Measurements from ENCODE around the gene MMP7. TPM values are rescaled to one million over a fixed set of nuclear protein-coding genes. Genes with fewer than 3 reads are reported as not detected.

The MMP7 gene
- total RNA-seq, 4 donors from 2014 or later = 1.1 TPM; not detected in 3

DNA sequence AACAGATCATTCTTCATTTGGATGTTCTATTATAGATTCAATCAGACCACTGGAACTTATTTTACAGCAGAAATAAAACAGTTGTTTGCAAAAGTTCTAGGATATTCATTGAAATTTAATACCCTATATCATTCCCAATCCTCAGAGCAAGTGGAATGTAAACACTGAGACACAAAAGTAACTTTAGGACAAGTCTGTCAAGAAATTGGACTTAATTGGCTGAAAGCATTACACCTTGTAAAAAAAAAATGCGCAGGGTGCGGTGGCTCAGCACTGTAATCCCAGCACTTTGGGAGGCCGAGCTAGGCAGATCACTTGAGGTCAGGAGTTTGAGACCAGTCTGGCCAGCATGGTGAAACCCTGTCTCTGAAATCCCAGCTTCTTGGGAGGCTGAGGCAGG is 48.1 kb downstream of the MMP7 start:
- TF ChIP-seq, protein P1, sequence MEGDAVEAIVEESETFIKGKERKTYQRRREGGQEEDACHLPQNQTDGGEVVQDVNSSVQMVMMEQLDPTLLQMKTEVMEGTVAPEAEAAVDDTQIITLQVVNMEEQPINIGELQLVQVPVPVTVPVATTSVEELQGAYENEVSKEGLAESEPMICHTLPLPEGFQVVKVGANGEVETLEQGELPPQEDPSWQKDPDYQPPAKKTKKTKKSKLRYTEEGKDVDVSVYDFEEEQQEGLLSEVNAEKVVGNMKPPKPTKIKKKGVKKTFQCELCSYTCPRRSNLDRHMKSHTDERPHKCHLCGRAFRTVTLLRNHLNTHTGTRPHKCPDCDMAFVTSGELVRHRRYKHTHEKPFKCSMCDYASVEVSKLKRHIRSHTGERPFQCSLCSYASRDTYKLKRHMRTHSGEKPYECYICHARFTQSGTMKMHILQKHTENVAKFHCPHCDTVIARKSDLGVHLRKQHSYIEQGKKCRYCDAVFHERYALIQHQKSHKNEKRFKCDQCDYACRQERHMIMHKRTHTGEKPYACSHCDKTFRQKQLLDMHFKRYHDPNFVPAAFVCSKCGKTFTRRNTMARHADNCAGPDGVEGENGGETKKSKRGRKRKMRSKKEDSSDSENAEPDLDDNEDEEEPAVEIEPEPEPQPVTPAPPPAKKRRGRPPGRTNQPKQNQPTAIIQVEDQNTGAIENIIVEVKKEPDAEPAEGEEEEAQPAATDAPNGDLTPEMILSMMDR (IDR thresholded peaks at IDR 0.05) = no peak
- no peaks in the 10 kb centered on the region for H3K27me3 ChIP-seq
- no peaks in the 10 kb centered on the region for H3K4me1 ChIP-seq
- H3K36me3 ChIP-seq = no peaks in the 10 kb centered on the region
- H3K27ac ChIP-seq = no peak overlapping the region
- H3K9me3 ChIP-seq = no peaks in the 10 kb centered on the region
- H3K4me3 ChIP-seq = no peak overlapping the region
- no peak for DNase-seq

DNA sequence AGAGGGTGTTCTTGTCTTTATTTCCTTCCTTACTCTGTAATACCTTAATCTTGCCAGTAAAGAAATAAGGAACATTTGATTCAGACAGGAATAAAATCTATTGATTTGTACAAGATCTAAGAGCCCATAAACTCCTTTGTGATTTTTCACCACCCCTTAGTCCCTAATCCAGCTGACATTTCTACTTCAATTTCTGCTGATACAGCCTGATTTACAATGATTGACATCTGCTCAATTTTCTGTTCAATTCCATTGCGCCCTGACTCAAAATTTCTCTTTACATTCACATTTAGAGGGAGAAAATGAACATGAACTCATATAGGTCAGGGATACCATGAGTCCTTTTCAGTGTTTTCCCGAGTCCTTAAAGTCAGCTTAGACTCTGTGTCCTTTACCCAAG is 50.8 kb downstream of the MMP7 start:
- H3K27ac ChIP-seq = no peak overlapping the region
- H3K9me3 ChIP-seq = no peaks in the 10 kb centered on the region
- no peaks in the 10 kb centered on the region for H3K36me3 ChIP-seq
- TF ChIP-seq, protein P1 (IDR thresholded peaks at IDR 0.05) = no peak
- TF ChIP-seq POLR2A (IDR thresholded peaks at IDR 0.05) = no peak
- DNase-seq = no peak
- H3K27me3 ChIP-seq = no peaks in the 10 kb centered on the region
- peaks cover 0 to 15% (median 2%) of the 10 kb centered on the region in 4 donors for H3K4me1 ChIP-seq
- no peak overlapping the region for H3K4me3 ChIP-seq

DNA sequence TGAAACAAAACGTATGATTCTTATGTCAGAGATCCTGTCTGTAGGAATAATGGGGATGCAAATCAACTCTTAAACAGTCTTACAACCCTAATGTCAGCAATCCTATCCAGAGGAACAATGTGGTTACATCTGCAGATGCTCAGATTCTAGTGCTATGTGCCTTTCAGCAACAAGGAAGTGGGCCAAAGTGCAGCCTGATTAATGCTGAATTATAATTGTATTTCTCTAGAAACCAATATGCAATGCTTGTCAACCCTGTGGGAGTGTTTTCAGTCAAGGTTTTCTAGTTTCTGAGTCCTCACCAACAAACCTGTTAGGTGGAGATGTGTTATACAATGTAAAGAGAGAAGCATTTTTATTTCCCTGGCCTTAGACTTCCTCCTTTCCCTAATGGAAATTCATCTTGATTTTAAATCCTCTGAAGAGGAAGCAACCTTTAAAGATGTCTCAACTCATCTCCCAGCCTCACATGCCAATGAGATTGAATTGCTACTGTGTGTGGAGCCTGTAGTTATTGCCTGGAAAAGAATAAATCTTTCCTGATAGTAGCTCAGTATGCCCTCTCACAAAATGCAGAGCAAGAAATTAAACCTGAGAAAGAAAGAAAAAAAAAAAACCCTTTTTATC is 51.8 kb downstream of the MMP7 start:
- Histone ChIP-seq H3K36me3 (no peaks in the 10 kb centered on the region), H3K4me3 (no peak overlapping the region), H3K9me3 (no peaks in the 10 kb centered on the region), H3K27ac (no peak overlapping the region), H3K4me1 (peaks cover 0 to 15% (median 4%) of the 10 kb centered on the region in 4 donors), H3K27me3 (no peaks in the 10 kb centered on the region)
- no peak for TF ChIP-seq POLR2A (IDR thresholded peaks at IDR 0.05)
- TF ChIP-seq, protein P1 (IDR thresholded peaks at IDR 0.05) = no peak
- DNase-seq = no peak

DNA sequence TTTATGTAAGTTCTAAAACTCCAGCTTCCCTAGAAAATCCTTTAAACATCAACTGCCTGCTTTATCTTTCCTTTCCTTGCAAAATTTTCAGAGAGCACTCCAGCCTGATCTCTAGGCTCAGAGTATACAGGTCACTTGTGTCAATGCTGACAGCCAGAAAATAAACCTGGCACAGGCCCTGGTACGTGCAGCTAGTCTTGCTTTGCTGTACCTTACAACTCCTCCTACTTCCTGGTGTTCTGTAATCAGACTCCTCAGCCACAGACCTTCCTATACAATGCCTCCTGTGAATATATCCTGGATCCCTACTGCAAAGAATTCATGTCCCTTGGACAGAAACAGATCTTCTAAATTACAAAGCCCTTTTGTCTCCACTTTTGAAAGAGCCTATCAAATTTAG is 53.7 kb downstream of the MMP7 start:
- Histone ChIP-seq H3K27ac (peak overlapping the region in 3 of 4 donors; percentile 9 to 56 (median 43)), H3K9me3 (no peaks in the 10 kb centered on the region), H3K36me3 (no peaks in the 10 kb centered on the region), H3K4me1 (peaks cover 0 to 15% (median 4%) of the 10 kb centered on the region in 4 donors), H3K27me3 (no peaks in the 10 kb centered on the region), H3K4me3 (no peak overlapping the region)
- no peak for TF ChIP-seq POLR2A (IDR thresholded peaks at IDR 0.05)
- TF ChIP-seq, protein P1 (IDR thresholded peaks at IDR 0.05) = no peak
- DNase-seq = peak in 2 of 3 donors; percentile 63 to 83

DNA sequence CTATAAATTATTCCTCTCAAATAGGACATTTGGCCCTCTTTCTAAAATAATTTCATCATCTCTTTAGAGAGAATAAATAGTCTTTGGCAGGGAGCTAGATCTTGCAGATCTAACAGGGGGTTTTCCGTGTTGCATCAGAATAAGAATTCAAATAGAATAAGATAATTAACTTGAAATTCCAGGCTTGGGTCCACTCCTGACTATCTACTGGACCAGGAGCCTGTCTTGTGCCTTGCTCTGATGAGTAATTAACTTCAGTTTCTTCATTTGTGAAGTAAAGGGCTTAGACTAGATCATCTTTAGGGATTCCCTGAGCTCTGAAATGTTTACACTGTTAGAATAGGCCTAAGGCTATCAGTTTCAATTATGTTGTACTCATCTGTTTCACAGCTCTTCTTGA is 54.5 kb downstream of the MMP7 start:
- Histone ChIP-seq H3K27ac (peak overlapping the region in 2 of 4 donors; percentile 4 to 43), H3K9me3 (no peaks in the 10 kb centered on the region), H3K4me3 (no peak overlapping the region), H3K36me3 (no peaks in the 10 kb centered on the region), H3K4me1 (peaks cover 0 to 15% (median 4%) of the 10 kb centered on the region in 4 donors), H3K27me3 (no peaks in the 10 kb centered on the region)
- no peak for DNase-seq
- TF ChIP-seq POLR2A (IDR thresholded peaks at IDR 0.05) = no peak
- TF ChIP-seq, protein P1 (IDR thresholded peaks at IDR 0.05) = no peak

All from Peyer's patch (tissue), 4 donors.